ENCODE measurements around the gene DLG2. TPM values are rescaled to one million over a fixed set of nuclear protein-coding genes. Genes with fewer than 3 reads are reported as not detected.

Gene DLG2
- total and polyA plus RNA-seq, 2 donors (not counting 3 experiments of a cell fraction or from before 2014, with no cell fraction given), result 0.15 to 1.1 TPM

GRCh38 chr11:83908298-83908856 is 1718.8 kb downstream of the DLG2 start:
- POLR2A ChIA-PET, result no interaction called here

More at GRCh38 chr11:83908298-83908856, 1718.8 kb downstream of the DLG2 start:
- H3K79me2 ChIP-seq (ENCODE audit: control insufficient read depth, insufficient read depth, low read length), result no peaks in the 10 kb centered on the region
- DNase-seq (ENCODE audit: low read depth, low spot score), result no peak
- dilution Hi-C loops (cut with MboI; ENCODE audit: extremely low pct_ligation_motif_present, low sequenced_read_pairs) (no loop called here), intact Hi-C loops (cut with micrococcal nuclease) (no loop called here)
- FAIRE-seq, result no peak
- no peak overlapping the region for H3K4me3 ChIP-seq (replicated peaks in 1 of 3; ENCODE audit: insufficient read depth in 1 of 3, low read depth in 1 of 3, low read length in 3 of 3)
- BruUV-seq (replicated peaks), result no TSS peak
- no peaks in the 10 kb centered on the region for H3K4me1 ChIP-seq (ENCODE audit: control insufficient read depth, extremely low read depth, insufficient read depth, low read length)
- H3K27me3 ChIP-seq (ENCODE audit: control insufficient read depth in 2 of 2, insufficient read depth in 2 of 2, low read length in 2 of 2), result no peaks in the 10 kb centered on the region
- TF ChIP-seq FOS (IDR thresholded peaks at IDR 0.05; ENCODE audit: borderline replicate concordance, insufficient read depth, low read length) (no peak), POLR2AphosphoS5 (IDR thresholded peaks at IDR 0.05; ENCODE audit: insufficient read depth, low read depth, low read length) (no peak), MAX (IDR thresholded peaks at IDR 0.05; ENCODE audit: insufficient read depth, insufficient read length) (no peak), EZH2 (IDR thresholded peaks at IDR 0.05; ENCODE audit: borderline replicate concordance, low read depth, low read length, severe bottlenecking) (no peak), GATA2 (IDR thresholded peaks at IDR 0.05; ENCODE audit: insufficient read depth, insufficient read length, low read depth, low read length) (no peak), JUN (IDR thresholded peaks at IDR 0.05; ENCODE audit: borderline replicate concordance, insufficient read depth, insufficient read length, low read depth) (no peak), CTCF (IDR thresholded peaks at IDR 0.05; ENCODE audit: extremely low read depth in 1 of 2, insufficient read depth in 1 of 2, low read depth in 1 of 2, low read length in 2 of 2) (no peak), MYC (IDR thresholded peaks at IDR 0.05; ENCODE audit: low read depth, low read length) (no peak), POLR2A (IDR thresholded peaks at IDR 0.05; ENCODE audit: low read depth, low read length) (no peak)
- no peaks in the 10 kb centered on the region for H3K9me3 ChIP-seq (replicated peaks; ENCODE audit: control insufficient read depth, insufficient read depth, low read length)
- H3K27ac ChIP-seq (ENCODE audit: insufficient read depth, low read depth, low read length), result no peak overlapping the region
- H3K4me2 ChIP-seq (ENCODE audit: insufficient read depth, low read length), result no peak overlapping the region
- H2AFZ ChIP-seq (ENCODE audit: low read depth, low read length), result no peak overlapping the region
- CTCF ChIA-PET, result no interaction called here
- no peaks in the 10 kb centered on the region for H3K36me3 ChIP-seq (ENCODE audit: control insufficient read depth in 2 of 2, extremely low read depth in 1 of 2, insufficient read depth in 2 of 2, low read length in 2 of 2)
- no peaks in the 10 kb centered on the region for H3K9me1 ChIP-seq (replicated peaks; ENCODE audit: control insufficient read depth, extremely low read depth, insufficient read depth, low read length)
- no peak overlapping the region for H3K9ac ChIP-seq (replicated peaks; ENCODE audit: extremely low read depth, insufficient read depth, low read length)
- H4K20me1 ChIP-seq (replicated peaks; ENCODE audit: control insufficient read depth, extremely low read depth, insufficient read depth, low read length), result no peaks in the 10 kb centered on the region
